GM12878 (cell line): ENCODE results near the gene NHERF1. TPM values are rescaled to one million over a fixed set of nuclear protein-coding genes. Genes with fewer than 3 reads are reported as not detected.

Experiments used
- ATAC-seq: fragments of 200-7000 bp; cut with Tn5 transposase; 3 replicates; pipeline ENCODE4 v1.9.1; 2020; ENCODE audit warnings: mild to moderate bottlenecking, moderate library complexity
- BruUV-seq: library from RNA; stranded (reverse); fragments of 400-500 nt; replicated peaks from 2 replicates; lab custom pipeline; 2021; lab: Mats Ljungman, UMichigan
- CTCF ChIA-PET: fragments of 300-600 bp; sonication (Branson Sonifier 250); formaldehyde crosslinking; extraction: SDS; loops from one replicate; lab custom pipeline; 2021; ENCODE audit warnings: inconsistent platforms; lab: Yijun Ruan, JAX
- POLR2A ChIA-PET: fragments of 350-600 bp; formaldehyde crosslinking; extraction: SDS; loops from one replicate; lab custom pipeline; 2021; ENCODE audit warnings: inconsistent platforms; lab: Charles Lee
- RAD21 ChIA-PET: fragments of 300-600 bp; sonication (Branson Sonifier 250); formaldehyde crosslinking; loops from one replicate; lab custom pipeline; 2023; ENCODE audit warnings: antibody characterized with exemption; ENCODE audit not compliant: unreplicated experiment; lab: Charles Lee
- SMC1A ChIA-PET: fragments of 300-600 bp; sonication (Branson Sonifier 250); formaldehyde crosslinking; loops from one replicate; lab custom pipeline; 2023; ENCODE audit not compliant: unreplicated experiment, uncharacterized antibody; lab: Charles Lee
- DNase-seq: peaks from one replicate; pipeline ENCODE4 v3.0.0-alpha.2; 2011; ENCODE audit warnings: low read depth, low spot score
- FAIRE-seq: peaks from 3 replicates; lab custom pipeline; 2011; peaks lifted over from hg19 to GRCh38; lab: Jason Lieb, UNC
- H2AFZ ChIP-seq: 2 replicates; pipeline ENCODE4 v1.6.0; 2011; ENCODE audit warnings: low read depth, low read length, control low read depth; ENCODE audit not compliant: control insufficient read depth
- H3K27ac ChIP-seq: 2 replicates; pipeline ENCODE4 v1.5.1; 2011; ENCODE audit warnings: control low read depth; ENCODE audit not compliant: control insufficient read depth, insufficient read depth
- H3K27me3 ChIP-seq, 2 experiments: replicated peaks in 1 of 2; 2 replicates each; pipeline versions ENCODE4 v1.6.0 to v1.6.1; 2011; ENCODE audit warnings: low read length in 1 of 2; ENCODE audit not compliant: control insufficient read depth in 2 of 2, insufficient read depth in 2 of 2
- H3K36me3 ChIP-seq, 2 experiments: 2 replicates each; pipeline ENCODE4 v1.5.1; 2011; ENCODE audit warnings: low read length in 1 of 2; ENCODE audit not compliant: control insufficient read depth in 2 of 2, insufficient read depth in 2 of 2
- H3K4me1 ChIP-seq: 2 replicates; pipeline ENCODE4 v1.6.1; 2011; ENCODE audit warnings: mild to moderate bottlenecking, low read length, moderate library complexity, mixed read lengths; ENCODE audit not compliant: control insufficient read depth, insufficient read depth
- H3K4me2 ChIP-seq: 2 replicates; pipeline ENCODE4 v1.6.0; 2011; ENCODE audit warnings: control low read depth; ENCODE audit not compliant: control insufficient read depth, insufficient read depth
- H3K4me3 ChIP-seq: fragments of 200-600 bp; sonication (generic); 2 replicates; pipeline ENCODE4 v1.5.1; 2016
- H3K79me2 ChIP-seq: 2 replicates; pipeline ENCODE4 v1.6.0; 2011; ENCODE audit warnings: low read length; ENCODE audit not compliant: control insufficient read depth, insufficient read depth
- H3K9ac ChIP-seq: 2 replicates; pipeline ENCODE4 v1.8.0; 2011; ENCODE audit warnings: low read length, control low read depth, mixed read lengths; ENCODE audit not compliant: control insufficient read depth, insufficient read depth
- H3K9me3 ChIP-seq: replicated peaks from 3 replicates; pipeline ENCODE4 v1.5.1; 2011; ENCODE audit warnings: mild to moderate bottlenecking, low read length; ENCODE audit not compliant: control insufficient read depth, insufficient read depth
- H4K20me1 ChIP-seq: 2 replicates; pipeline ENCODE4 v1.6.0; 2011; ENCODE audit not compliant: control insufficient read depth, insufficient read depth
- ATF7 ChIP-seq: fragments of 450-650 bp; IDR thresholded peaks from 2 replicates; pipeline ENCODE4 v1.6.1; 2016; ENCODE audit warnings: low read depth, mild to moderate bottlenecking
- BACH1 ChIP-seq: fragments of 450-650 bp; IDR thresholded peaks from 2 replicates; pipeline ENCODE4 v1.6.1; 2017; ENCODE audit warnings: mild to moderate bottlenecking, borderline replicate concordance
- BHLHE40 ChIP-seq, 2 experiments: fragments of 450-650 bp in 1 of 2; IDR thresholded peaks; 2 replicates each; pipeline ENCODE4 v1.6.1; 2011 to 2017; ENCODE audit warnings: low read depth in 2 of 2, borderline replicate concordance in 1 of 2, improper control_type of control experiment in 1 of 2, low read length in 1 of 2, mild to moderate bottlenecking in 1 of 2
- CREM ChIP-seq: IDR thresholded peaks from 2 replicates; pipeline ENCODE4 v1.6.1; 2014; ENCODE audit warnings: antibody characterized with exemption, low read depth
- HDAC2 ChIP-seq: fragments of 200-600 bp; sonication (generic); IDR thresholded peaks from 2 replicates; pipeline ENCODE4 v1.6.1; 2017
- SUPT20H ChIP-seq: IDR thresholded peaks from 2 replicates; pipeline ENCODE4 v1.6.1; 2011; ENCODE audit warnings: low read depth, mild to moderate bottlenecking, low read length, moderate library complexity, borderline replicate concordance; ENCODE audit not compliant: control insufficient read depth
- ZBED1 ChIP-seq: IDR thresholded peaks from 2 replicates; pipeline ENCODE4 v1.6.1; 2016; ENCODE audit warnings: borderline replicate concordance
- ZNF622 ChIP-seq: fragments of 450-650 bp; IDR thresholded peaks from 2 replicates; pipeline ENCODE4 v1.6.1; 2017; ENCODE audit warnings: mild to moderate bottlenecking, inconsistent platforms
- WGBS: methylation state at CpG from one replicate; pipeline ENCODE4 v1.1.6; 2016; ENCODE audit warnings: low lambda C conversion rate; ENCODE audit not compliant: insufficient replicate concordance, insufficient coverage; ENCODE audit errors: missing lambda C conversion rate; 5-methylcytosine and 5-hydroxymethylcytosine counted together
- in situ Hi-C: fragments of 300-500 bp; cut with MboI; formaldehyde crosslinking; loops from 9 replicates; pipeline ENCODE4 v1.14.3; 2018; ENCODE audit warnings: mixed read lengths
- intact Hi-C: fragments of 100-400 bp; cut with micrococcal nuclease; formaldehyde crosslinking; loops from one replicate; pipeline ENCODE4 v1.14.2; 2022; ENCODE audit not compliant: unreplicated experiment
- polyA plus RNA-seq, 11 experiments: library from polyadenylated mRNA; depleted of rRNA in 4 of 11; unstranded in 6 of 11; stranded (reverse) in 5 of 11; fragments of >200 nt; fragmentation: Nextera tagmentation in 4 of 11; fragmentation: Illumina TruSeq in 1 of 11; extraction: Ambion mirVana in 4 of 11; extraction: Trizol in 1 of 11; gene quantifications; 1 replicate in 1 of 11; 2 replicates in 10 of 11; pipeline versions ENCODE4 v1.2.1 to v1.2.3, GENCODE V29; 2011 to 2016; ENCODE audit warnings: inconsistent platforms in 2 of 11, missing spikeins in 2 of 11, low read depth in 1 of 11
- total RNA-seq, 4 experiments: library from RNA; depleted of rRNA in 3 of 4; stranded (reverse); fragments of >200 nt in 3 of 4; fragmentation: Illumina TruSeq in 1 of 4; extraction: Trizol in 1 of 4; gene quantifications; 2 replicates each; pipeline versions ENCODE4 v1.2.1 to v1.2.3, GENCODE V29; 2013 to 2021
- TF ChIP-seq, protein P1 (sequence below): fragments of 150-350 bp; IDR thresholded peaks from 2 replicates; pipeline ENCODE4 v1.6.1; 2014; ENCODE audit warnings: mild to moderate bottlenecking, low read depth, low read length
- TF ChIP-seq, protein P2 (sequence below): fragments of 450-650 bp; formaldehyde crosslinking; IDR thresholded peaks from 2 replicates; pipeline ENCODE4 v1.5.0; 2022; ENCODE audit warnings: mild to moderate bottlenecking, missing genetic modification characterization
- TF ChIP-seq, protein P3 (sequence below): fragments of 450-650 bp; IDR thresholded peaks from 2 replicates; pipeline ENCODE4 v1.6.1; 2017; ENCODE audit warnings: mild to moderate bottlenecking, low read depth, inconsistent platforms; ENCODE audit not compliant: poor library complexity, severe bottlenecking
- TF ChIP-seq, protein P4 (sequence below): fragments of 450-650 bp; IDR thresholded peaks from 2 replicates; pipeline ENCODE4 v1.6.1; 2016; ENCODE audit warnings: mild to moderate bottlenecking, moderate library complexity, borderline replicate concordance

NHERF1 gene
- total and polyA plus RNA-seq, 10 of the 15 experiments (the other 5 are each of a cell fraction or from before 2014, with no cell fraction given) = 13.4 to 61.6 (median 39.0) TPM

DNA sequence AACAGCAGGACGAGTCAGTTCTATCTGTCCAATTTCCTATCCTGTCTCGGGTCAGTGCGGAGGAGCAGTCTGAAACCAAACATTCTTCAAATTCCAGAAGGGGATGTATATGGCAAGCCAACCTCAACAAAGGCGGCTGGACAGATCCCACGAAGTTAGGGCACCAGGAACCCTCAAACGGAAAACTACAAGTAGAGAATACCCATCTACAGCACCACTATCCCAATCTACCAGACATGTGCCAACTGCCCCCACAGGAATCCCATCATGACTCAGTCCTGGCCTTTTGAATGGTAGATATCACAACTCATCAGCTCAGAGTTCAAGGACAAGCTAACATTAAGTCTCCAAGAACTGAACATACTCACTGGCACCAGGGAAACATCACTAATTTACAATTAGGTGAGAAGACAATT lies 25.5 kb downstream of the NHERF1 start:
- Histone ChIP-seq H3K4me1 (peaks cover 9% of the 10 kb centered on the region; the same call in 1 of the 2 replicates), H2AFZ (no peak overlapping the region), H3K4me3 (no peak overlapping the region), H3K4me2 (no peak overlapping the region), H4K20me1 (no peaks in the 10 kb centered on the region), H3K27me3 (no peaks in the 10 kb centered on the region), H3K79me2 (peaks cover 16% of the 10 kb centered on the region), H3K9ac (no peak overlapping the region), H3K36me3 (peaks cover 26 to 28% of the 10 kb centered on the region in 2 experiments), H3K9me3 (no peaks in the 10 kb centered on the region), H3K27ac (no peak overlapping the region)
- peak; percentile 35 for FAIRE-seq
- RAD21 ChIA-PET = interaction anchor here (0.7 to 3.5 kb wide), 4 partner anchors 28 to 208 kb away, joined by 3 to 13 read pairs (median 3); no protein-coding TSS in a partner anchor
- in situ Hi-C loops = no loop called here
- intact Hi-C loops = no loop called here
- no peak for DNase-seq
- POLR2A ChIA-PET = interaction anchor here (0.6 to 1.6 kb wide), 4 partner anchors 17 to 95 kb away, joined by 3 to 7 read pairs (median 4); no protein-coding TSS in a partner anchor
- CTCF ChIA-PET = interaction anchor here (1.1 to 7.0 kb wide), 6 partner anchors 14 to 187 kb away, joined by 3 to 60 read pairs (median 6); no protein-coding TSS in a partner anchor
- no TSS peak for BruUV-seq
- ATAC-seq = no peak
- SMC1A ChIA-PET = interaction anchor here (2.3 to 2.9 kb wide), 4 partner anchors 24 to 36 kb away, joined by 7 to 10 read pairs (median 9); no protein-coding TSS in a partner anchor
- 94% methylated on average over 6 of the region's 6 CpGs for WGBS
- TF ChIP-seq CREM = no peak
- TF ChIP-seq HDAC2 = no peak
- TF ChIP-seq, protein P1, sequence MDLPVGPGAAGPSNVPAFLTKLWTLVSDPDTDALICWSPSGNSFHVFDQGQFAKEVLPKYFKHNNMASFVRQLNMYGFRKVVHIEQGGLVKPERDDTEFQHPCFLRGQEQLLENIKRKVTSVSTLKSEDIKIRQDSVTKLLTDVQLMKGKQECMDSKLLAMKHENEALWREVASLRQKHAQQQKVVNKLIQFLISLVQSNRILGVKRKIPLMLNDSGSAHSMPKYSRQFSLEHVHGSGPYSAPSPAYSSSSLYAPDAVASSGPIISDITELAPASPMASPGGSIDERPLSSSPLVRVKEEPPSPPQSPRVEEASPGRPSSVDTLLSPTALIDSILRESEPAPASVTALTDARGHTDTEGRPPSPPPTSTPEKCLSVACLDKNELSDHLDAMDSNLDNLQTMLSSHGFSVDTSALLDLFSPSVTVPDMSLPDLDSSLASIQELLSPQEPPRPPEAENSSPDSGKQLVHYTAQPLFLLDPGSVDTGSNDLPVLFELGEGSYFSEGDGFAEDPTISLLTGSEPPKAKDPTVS = no peak
- no peak for TF ChIP-seq BACH1
- TF ChIP-seq, protein P2, sequence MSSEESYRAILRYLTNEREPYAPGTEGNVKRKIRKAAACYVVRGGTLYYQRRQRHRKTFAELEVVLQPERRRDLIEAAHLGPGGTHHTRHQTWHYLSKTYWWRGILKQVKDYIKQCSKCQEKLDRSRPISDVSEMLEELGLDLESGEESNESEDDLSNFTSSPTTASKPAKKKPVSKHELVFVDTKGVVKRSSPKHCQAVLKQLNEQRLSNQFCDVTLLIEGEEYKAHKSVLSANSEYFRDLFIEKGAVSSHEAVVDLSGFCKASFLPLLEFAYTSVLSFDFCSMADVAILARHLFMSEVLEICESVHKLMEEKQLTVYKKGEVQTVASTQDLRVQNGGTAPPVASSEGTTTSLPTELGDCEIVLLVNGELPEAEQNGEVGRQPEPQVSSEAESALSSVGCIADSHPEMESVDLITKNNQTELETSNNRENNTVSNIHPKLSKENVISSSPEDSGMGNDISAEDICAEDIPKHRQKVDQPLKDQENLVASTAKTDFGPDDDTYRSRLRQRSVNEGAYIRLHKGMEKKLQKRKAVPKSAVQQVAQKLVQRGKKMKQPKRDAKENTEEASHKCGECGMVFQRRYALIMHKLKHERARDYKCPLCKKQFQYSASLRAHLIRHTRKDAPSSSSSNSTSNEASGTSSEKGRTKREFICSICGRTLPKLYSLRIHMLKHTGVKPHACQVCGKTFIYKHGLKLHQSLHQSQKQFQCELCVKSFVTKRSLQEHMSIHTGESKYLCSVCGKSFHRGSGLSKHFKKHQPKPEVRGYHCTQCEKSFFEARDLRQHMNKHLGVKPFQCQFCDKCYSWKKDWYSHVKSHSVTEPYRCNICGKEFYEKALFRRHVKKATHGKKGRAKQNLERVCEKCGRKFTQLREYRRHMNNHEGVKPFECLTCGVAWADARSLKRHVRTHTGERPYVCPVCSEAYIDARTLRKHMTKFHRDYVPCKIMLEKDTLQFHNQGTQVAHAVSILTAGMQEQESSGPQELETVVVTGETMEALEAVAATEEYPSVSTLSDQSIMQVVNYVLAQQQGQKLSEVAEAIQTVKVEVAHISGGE (CRISPR knock-in tag) = no peak
- no peak for TF ChIP-seq BHLHE40 (IDR thresholded peaks at IDR 0.05; ENCODE audit: borderline replicate concordance in 1 of 2, low read depth in 2 of 2, low read length in 1 of 2)
- TF ChIP-seq, protein P3, sequence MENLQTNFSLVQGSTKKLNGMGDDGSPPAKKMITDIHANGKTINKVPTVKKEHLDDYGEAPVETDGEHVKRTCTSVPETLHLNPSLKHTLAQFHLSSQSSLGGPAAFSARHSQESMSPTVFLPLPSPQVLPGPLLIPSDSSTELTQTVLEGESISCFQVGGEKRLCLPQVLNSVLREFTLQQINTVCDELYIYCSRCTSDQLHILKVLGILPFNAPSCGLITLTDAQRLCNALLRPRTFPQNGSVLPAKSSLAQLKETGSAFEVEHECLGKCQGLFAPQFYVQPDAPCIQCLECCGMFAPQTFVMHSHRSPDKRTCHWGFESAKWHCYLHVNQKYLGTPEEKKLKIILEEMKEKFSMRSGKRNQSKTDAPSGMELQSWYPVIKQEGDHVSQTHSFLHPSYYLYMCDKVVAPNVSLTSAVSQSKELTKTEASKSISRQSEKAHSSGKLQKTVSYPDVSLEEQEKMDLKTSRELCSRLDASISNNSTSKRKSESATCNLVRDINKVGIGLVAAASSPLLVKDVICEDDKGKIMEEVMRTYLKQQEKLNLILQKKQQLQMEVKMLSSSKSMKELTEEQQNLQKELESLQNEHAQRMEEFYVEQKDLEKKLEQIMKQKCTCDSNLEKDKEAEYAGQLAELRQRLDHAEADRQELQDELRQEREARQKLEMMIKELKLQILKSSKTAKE = no peak
- no peak for TF ChIP-seq ZBED1
- TF ChIP-seq, protein P4, sequence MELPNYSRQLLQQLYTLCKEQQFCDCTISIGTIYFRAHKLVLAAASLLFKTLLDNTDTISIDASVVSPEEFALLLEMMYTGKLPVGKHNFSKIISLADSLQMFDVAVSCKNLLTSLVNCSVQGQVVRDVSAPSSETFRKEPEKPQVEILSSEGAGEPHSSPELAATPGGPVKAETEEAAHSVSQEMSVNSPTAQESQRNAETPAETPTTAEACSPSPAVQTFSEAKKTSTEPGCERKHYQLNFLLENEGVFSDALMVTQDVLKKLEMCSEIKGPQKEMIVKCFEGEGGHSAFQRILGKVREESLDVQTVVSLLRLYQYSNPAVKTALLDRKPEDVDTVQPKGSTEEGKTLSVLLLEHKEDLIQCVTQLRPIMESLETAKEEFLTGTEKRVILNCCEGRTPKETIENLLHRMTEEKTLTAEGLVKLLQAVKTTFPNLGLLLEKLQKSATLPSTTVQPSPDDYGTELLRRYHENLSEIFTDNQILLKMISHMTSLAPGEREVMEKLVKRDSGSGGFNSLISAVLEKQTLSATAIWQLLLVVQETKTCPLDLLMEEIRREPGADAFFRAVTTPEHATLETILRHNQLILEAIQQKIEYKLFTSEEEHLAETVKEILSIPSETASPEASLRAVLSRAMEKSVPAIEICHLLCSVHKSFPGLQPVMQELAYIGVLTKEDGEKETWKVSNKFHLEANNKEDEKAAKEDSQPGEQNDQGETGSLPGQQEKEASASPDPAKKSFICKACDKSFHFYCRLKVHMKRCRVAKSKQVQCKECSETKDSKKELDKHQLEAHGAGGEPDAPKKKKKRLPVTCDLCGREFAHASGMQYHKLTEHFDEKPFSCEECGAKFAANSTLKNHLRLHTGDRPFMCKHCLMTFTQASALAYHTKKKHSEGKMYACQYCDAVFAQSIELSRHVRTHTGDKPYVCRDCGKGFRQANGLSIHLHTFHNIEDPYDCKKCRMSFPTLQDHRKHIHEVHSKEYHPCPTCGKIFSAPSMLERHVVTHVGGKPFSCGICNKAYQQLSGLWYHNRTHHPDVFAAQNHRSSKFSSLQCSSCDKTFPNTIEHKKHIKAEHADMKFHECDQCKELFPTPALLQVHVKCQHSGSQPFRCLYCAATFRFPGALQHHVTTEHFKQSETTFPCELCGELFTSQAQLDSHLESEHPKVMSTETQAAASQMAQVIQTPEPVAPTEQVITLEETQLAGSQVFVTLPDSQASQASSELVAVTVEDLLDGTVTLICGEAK = no peak
- no peak for TF ChIP-seq ZNF622
- no peak for TF ChIP-seq SUPT20H
- no peak for TF ChIP-seq ATF7
